Heart right ventricle (tissue), 16 donors: ENCODE measurements around the gene CPED1. TPM values are rescaled to one million over a fixed set of nuclear protein-coding genes. Genes with fewer than 3 reads are reported as not detected.

Experiments
- ATAC-seq, 8 donors: fragments of 200-7000 bp; cut with Tn5 transposase; one replicate each; pipeline ENCODE4 v1.9.1; 2020; ENCODE audit warnings: mild to moderate bottlenecking in 8 of 8, moderate library complexity in 8 of 8, moderate number of reproducible peaks in 1 of 8
- DNase-seq, 2 donors: peaks; one replicate each; pipeline ENCODE4 v3.0.0-alpha.2; 2020
- H3K27ac ChIP-seq, 10 donors: fragments of 200-600 bp; sonication (generic) in 2 of 10; one replicate each; pipeline versions ENCODE4 v1.5.0 to v1.8.0; 2020 to 2022; ENCODE audit warnings: mild to moderate bottlenecking in 3 of 10
- H3K27me3 ChIP-seq, 7 donors: fragments of 200-600 bp; one replicate each; pipeline ENCODE4 v1.8.0; 2021 to 2022; ENCODE audit warnings: mild to moderate bottlenecking in 2 of 7
- H3K36me3 ChIP-seq, 9 donors: fragments of 200-600 bp; sonication (generic) in 1 of 9; one replicate each; pipeline versions ENCODE4 v1.5.0 to v1.8.0; 2020 to 2022; ENCODE audit warnings: mild to moderate bottlenecking in 2 of 9
- H3K4me1 ChIP-seq, 9 donors: fragments of 200-600 bp; sonication (generic) in 1 of 9; one replicate each; pipeline versions ENCODE4 v1.5.0 to v1.8.0; 2020 to 2022; ENCODE audit warnings: mild to moderate bottlenecking in 4 of 9
- H3K4me3 ChIP-seq, 10 donors: fragments of 200-600 bp; sonication (generic) in 2 of 10; one replicate each; pipeline versions ENCODE4 v1.5.0 to v1.8.0; 2020 to 2022; ENCODE audit warnings: mild to moderate bottlenecking in 7 of 10, moderate library complexity in 2 of 10
- H3K9me3 ChIP-seq, 11 donors: fragments of 200-600 bp in 10 of 11; sonication (generic) in 2 of 11; one replicate each; pipeline versions ENCODE4 v1.5.0 to v1.8.0; 2013 to 2022; ENCODE audit warnings: mild to moderate bottlenecking in 2 of 11, control low read depth in 1 of 11, moderate library complexity in 1 of 11
- WGBS, 2 donors: extraction: QIAGEN DNeasy Blood & Tissue Kit; methylation state at CpG; one replicate each; pipeline ENCODE4 v1.1.7; 2013; ENCODE audit warnings: inconsistent platforms in 1 of 2; 5-methylcytosine and 5-hydroxymethylcytosine counted together
- intact Hi-C, 10 donors: fragments of 100-400 bp; cut with DNase I; formaldehyde crosslinking; loops; one replicate each; pipeline versions ENCODE4 v1.11.1 to v1.14.2; 2022
- polyA plus RNA-seq, 2 donors: library from polyadenylated mRNA; stranded (reverse); fragments of 200-250 nt; gene quantifications; one replicate each; pipeline ENCODE4 v1.2.3, GENCODE V29; 2013
- total RNA-seq, 10 donors: library from RNA; stranded (reverse); fragmentation: NEBNext Ultra II Directional in 3 of 10; extraction: Animal tissue kit (Norgen Biotek cat#: 25700) in 3 of 10; gene quantifications; one replicate each; pipeline versions ENCODE4 v1.2.1 to v1.2.4, GENCODE V29; 2021 to 2023
- TF ChIP-seq, protein P1 (sequence below), 9 donors: fragments of 200-600 bp; sonication (generic) in 2 of 9; IDR thresholded peaks; one replicate each; pipeline versions ENCODE4 v1.5.0 to v1.8.0; 2021 to 2022; ENCODE audit warnings: antibody characterized with exemption in 9 of 9, mild to moderate bottlenecking in 5 of 9, moderate library complexity in 1 of 9
- donor health status: Arrhythmogenic right ventricular cardiomyopathy.
- donor health status: ischemic (EF 13 %, LVEDD 7.1; RV severe dilation, severe dysfunction).
- donor health status: healthy with polysubstance abuse.
- donor health status: DM: no; HTN: yes; CAD: no.
- donor health status: DM: no; HTN: no; CAD: no.
- donor health status: ischemic (EF 25% LVEDD 6.9; RV normal size, moderate dysfunction).
- donor health status: ischemic (EF 25% LVEDD 5.7; RV mildly dilated, moderate dysfunction).
- donor health status: healthy.
- donor health status: DM: yes; HTN: yes; CAD: no.
- donor health status: Ischemic cardiomyopathy.
- donor health status: ischemic (EF 35%, LVEDD 5.7; RV mildly dilated, moderate dysfunction).
- donor health status: nonischemic (EF 11% LVEDD 7.7; RV severe dilation, severe dysfunction).
- donor health status: DM: yes; HTN: yes; CAD: no.
- donor health status: PGD.
- donor health status: ischemic (EF 29% LVEDD 5.4; RV normal size, mild dysfunction).
- donor health status: nonischemic (EF 23%, LVEDD 6.1; RV moderate dilation, normal function).

Gene CPED1
- total and polyA plus RNA-seq, 12 donors, result 3.9 to 56.5 (median 31.2) TPM

DNA sequence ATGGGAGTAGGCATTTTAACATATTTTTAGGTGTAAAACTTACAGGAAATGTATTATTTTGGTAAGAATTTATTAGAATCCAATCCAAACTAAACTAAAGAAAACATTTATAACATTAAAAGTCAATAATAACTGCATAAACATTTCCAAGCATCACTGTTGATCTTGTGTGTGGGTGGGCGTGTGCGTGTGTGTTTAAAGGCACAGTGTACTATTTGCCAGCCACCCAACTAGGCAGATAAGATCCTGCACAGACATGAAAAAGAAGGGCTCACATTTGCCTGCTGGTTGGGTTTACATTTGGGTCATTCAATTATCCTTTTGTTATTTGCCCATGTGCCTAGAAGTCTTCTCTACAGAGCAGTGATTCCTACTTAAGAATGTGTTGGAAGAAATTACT, 309.3 kb downstream of the CPED1 start:
- TF ChIP-seq, protein P1, sequence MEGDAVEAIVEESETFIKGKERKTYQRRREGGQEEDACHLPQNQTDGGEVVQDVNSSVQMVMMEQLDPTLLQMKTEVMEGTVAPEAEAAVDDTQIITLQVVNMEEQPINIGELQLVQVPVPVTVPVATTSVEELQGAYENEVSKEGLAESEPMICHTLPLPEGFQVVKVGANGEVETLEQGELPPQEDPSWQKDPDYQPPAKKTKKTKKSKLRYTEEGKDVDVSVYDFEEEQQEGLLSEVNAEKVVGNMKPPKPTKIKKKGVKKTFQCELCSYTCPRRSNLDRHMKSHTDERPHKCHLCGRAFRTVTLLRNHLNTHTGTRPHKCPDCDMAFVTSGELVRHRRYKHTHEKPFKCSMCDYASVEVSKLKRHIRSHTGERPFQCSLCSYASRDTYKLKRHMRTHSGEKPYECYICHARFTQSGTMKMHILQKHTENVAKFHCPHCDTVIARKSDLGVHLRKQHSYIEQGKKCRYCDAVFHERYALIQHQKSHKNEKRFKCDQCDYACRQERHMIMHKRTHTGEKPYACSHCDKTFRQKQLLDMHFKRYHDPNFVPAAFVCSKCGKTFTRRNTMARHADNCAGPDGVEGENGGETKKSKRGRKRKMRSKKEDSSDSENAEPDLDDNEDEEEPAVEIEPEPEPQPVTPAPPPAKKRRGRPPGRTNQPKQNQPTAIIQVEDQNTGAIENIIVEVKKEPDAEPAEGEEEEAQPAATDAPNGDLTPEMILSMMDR (IDR thresholded peaks at IDR 0.05), result no peak
- H3K4me1 ChIP-seq, result no peaks in the 10 kb centered on the region
- 79 to 86% methylated on average over 2 of the region's 2 CpGs for WGBS, 2 donors
- H3K36me3 ChIP-seq, result peaks cover 0 to 32% (median 0%) of the 10 kb centered on the region in 9 donors
- no peak overlapping the region for H3K27ac ChIP-seq
- no peaks in the 10 kb centered on the region for H3K9me3 ChIP-seq
- H3K4me3 ChIP-seq, result no peak overlapping the region
- DNase-seq (no peak), ATAC-seq (no peak)
- H3K27me3 ChIP-seq, result no peaks in the 10 kb centered on the region
- intact Hi-C loops, result loop anchor here in 1 of 10 donors (5.0 kb wide), 1 partner anchor 1249 kb away; no protein-coding TSS in a partner anchor

DNA sequence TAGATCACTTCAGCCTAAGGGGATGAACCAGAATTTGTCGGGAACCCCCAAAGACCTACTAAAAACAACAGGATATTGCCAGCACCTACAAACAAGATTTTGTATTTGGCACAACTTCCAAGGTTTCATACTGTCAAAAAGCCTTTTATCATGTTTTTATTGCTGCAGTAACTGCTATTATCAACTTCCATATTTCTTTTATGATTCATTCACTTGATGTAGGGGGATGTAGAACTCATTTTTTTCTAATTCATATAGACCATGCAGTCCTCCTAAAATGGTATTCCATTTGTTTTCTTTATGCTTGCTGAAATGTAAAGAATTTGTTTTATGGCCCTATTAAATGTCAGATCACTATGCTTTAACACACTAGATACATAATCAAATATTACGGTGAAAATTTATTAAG, 310.3 kb downstream of the CPED1 start:
- DNase-seq (no peak), ATAC-seq (no peak)
- 89 to 92% methylated on average over 2 of the region's 2 CpGs for WGBS, 2 donors
- Histone ChIP-seq H3K36me3 (peaks cover 0 to 24% (median 0%) of the 10 kb centered on the region in 9 donors), H3K4me1 (no peaks in the 10 kb centered on the region), H3K27me3 (no peaks in the 10 kb centered on the region), H3K27ac (no peak overlapping the region), H3K4me3 (no peak overlapping the region), H3K9me3 (no peaks in the 10 kb centered on the region)
- TF ChIP-seq, protein P1 (IDR thresholded peaks at IDR 0.05), result no peak
- intact Hi-C loops, result loop anchor here in 1 of 10 donors (5.0 kb wide), 1 partner anchor 1248 kb away; no protein-coding TSS in a partner anchor

DNA sequence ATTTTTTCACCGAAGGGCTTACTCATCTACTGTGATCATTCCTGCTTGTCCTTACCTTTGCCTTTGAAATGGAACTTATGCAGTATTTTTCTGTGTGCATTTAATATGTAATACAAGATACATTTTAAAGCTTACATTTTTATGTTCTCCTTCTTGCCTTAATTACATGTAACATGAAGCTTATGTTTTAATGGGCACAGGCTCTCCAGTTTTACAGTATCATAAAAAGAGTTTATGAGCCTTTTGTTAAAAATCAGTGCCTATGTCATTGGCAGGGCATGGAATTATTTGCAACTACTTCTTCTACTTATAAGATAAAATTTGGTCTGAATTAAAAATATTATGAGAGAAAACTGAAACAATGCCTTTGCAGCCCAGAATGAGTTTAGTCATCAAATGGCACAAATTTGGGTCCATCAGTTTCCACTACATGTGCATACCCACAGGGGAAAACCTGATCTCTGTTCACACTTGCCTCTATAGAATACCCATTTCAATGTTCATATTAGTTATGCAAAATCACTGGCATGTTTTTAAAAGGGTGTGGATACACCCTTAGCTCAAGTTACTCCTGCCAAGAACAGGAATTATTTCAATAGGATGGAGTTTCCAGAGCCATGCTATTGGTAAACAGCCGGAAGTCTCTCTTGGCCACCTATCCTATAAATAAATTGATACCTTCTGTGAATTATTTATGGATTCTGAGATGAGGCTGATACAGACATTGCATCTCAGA, 312.3 kb downstream of the CPED1 start:
- ATAC-seq (no peak), DNase-seq (no peak)
- Histone ChIP-seq H3K36me3 (peaks cover 0 to 16% (median 0%) of the 10 kb centered on the region in 9 donors), H3K27me3 (no peaks in the 10 kb centered on the region), H3K4me3 (no peak overlapping the region), H3K9me3 (no peaks in the 10 kb centered on the region), H3K4me1 (no peaks in the 10 kb centered on the region), H3K27ac (no peak overlapping the region)
- 87 to 93% methylated on average over 2 of the region's 2 CpGs for WGBS, 2 donors
- intact Hi-C loops, result no loop called here
- TF ChIP-seq, protein P1 (IDR thresholded peaks at IDR 0.05), result no peak

DNA sequence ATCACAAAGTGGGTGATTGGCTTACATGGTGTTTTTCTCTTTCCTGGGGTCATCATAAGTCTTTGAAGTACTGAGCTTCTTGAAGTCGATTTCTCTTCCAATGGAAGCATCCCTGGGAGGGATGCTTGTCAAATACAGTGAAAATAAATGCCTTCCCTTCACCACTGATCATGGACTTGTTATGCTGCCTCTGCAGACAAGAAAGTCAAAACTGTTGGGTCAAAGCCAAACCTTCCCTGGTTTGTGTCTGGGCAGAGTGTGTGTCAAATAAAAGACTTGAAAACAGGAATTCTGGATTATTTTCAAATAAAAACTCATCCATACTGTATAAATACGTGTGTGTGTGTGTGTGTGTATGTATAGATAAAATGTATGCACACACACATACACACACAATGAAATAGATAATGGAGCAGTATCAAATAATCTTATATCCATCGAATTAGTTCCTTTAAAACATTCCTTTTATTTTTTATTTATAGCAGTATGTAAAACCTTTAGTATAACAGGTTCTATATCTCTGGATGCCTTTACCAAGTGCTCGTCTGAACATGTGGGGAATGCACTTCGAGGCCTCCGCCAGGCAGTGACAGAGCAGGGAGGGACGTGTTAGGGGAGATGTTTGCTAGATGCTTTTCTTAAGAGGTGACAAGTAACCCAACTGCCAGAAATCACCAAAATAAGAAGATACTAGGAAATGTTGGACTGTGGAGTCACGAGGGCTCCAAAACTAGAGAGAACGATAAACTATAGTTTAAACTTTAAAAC, 313.1 kb downstream of the CPED1 start:
- TF ChIP-seq, protein P1 (IDR thresholded peaks at IDR 0.05), result no peak
- DNase-seq (no peak), ATAC-seq (no peak)
- WGBS, 2 donors, result 78 to 81% methylated on average over 9 of the region's 9 CpGs
- Histone ChIP-seq H3K4me1 (no peaks in the 10 kb centered on the region), H3K4me3 (no peak overlapping the region), H3K27ac (no peak overlapping the region), H3K36me3 (peaks cover 0 to 8% (median 0%) of the 10 kb centered on the region in 9 donors), H3K9me3 (no peaks in the 10 kb centered on the region), H3K27me3 (no peaks in the 10 kb centered on the region)
- intact Hi-C loops, result no loop called here
